Adrenal gland (tissue), 12 donors: Measurements from ENCODE around the gene ASS1. TPM values are rescaled to one million over a fixed set of nuclear protein-coding genes. Genes with fewer than 3 reads are reported as not detected.

Experiments
- DNase-seq, 7 donors: peaks; one replicate each; pipeline ENCODE4 v3.0.0-alpha.2; 2019 to 2020
- H3K27ac ChIP-seq, 5 donors: fragments of 200-600 bp; sonication (generic) in 4 of 5; 1 replicate in 3 of 5; 2 replicates in 2 of 5; pipeline versions ENCODE4 v1.5.1 to v1.8.0; 2016 to 2020; ENCODE audit warnings: mild to moderate bottlenecking in 1 of 5
- H3K27me3 ChIP-seq: fragments of 200-600 bp; 2 replicates; pipeline ENCODE4 v1.8.0; 2021
- H3K36me3 ChIP-seq, 2 donors: fragments of 200-600 bp; replicated peaks in 1 of 2; 1 replicate in 1 of 2; 2 replicates in 1 of 2; pipeline versions ENCODE4 v1.5.1 to v1.8.0; 2018 to 2022
- H3K4me1 ChIP-seq, 2 donors: fragments of 200-600 bp; replicated peaks in 1 of 2; 1 replicate in 1 of 2; 2 replicates in 1 of 2; pipeline versions ENCODE4 v1.5.1 to v1.8.0; 2018 to 2021
- H3K4me3 ChIP-seq, 4 donors: fragments of 200-600 bp; sonication (generic) in 3 of 4; one replicate each; pipeline ENCODE4 v1.5.1; 2016 to 2018
- H3K9me3 ChIP-seq, 3 donors: fragments of 200-600 bp; sonication (generic) in 1 of 3; replicated peaks in 1 of 3; 1 replicate in 2 of 3; 2 replicates in 1 of 3; pipeline versions ENCODE4 v1.5.1 to v1.8.0; 2016 to 2021
- POLR2A ChIP-seq, 2 donors: fragments of 450-650 bp; IDR thresholded peaks; one replicate each; pipeline ENCODE4 v1.6.1; 2017; ENCODE audit warnings: antibody characterized with exemption in 2 of 2, mild to moderate bottlenecking in 2 of 2, moderate library complexity in 1 of 2
- WGBS, 4 donors: extraction: QIAGEN DNeasy Blood & Tissue Kit in 2 of 4; methylation state at CpG; one replicate each; pipeline versions ENCODE4 v1.1.5 to v1.1.7; 2013 to 2017; 5-methylcytosine and 5-hydroxymethylcytosine counted together
- intact Hi-C, 2 donors: fragments of 100-400 bp; cut with DNase I; formaldehyde crosslinking; loops; one replicate each; pipeline versions ENCODE4 v1.14.1 to v1.15.0; 2022 to 2023
- polyA plus RNA-seq, 3 donors: library from polyadenylated mRNA; stranded (reverse); fragments of 200-250 nt in 2 of 3; fragments of 350-450 nt in 1 of 3; fragmentation: Illumina TruSeq in 1 of 3; extraction: RNeasy Lipid Tissue Mini Kit (QIAGEN cat#74804) in 1 of 3; gene quantifications; one replicate each; pipeline ENCODE4 v1.2.3, GENCODE V29; 2013 to 2014
- small RNA-seq, 2 donors: library from RNA; depleted of rRNA; stranded (forward); fragments of <200 nt; gene quantifications; one replicate each; pipeline ENCODE3, GENCODE V24; 2016
- total RNA-seq, 9 donors: library from RNA; depleted of rRNA in 4 of 9; stranded (reverse); fragments of >200 nt in 4 of 9; fragments of 120-200 nt in 1 of 9; fragmentation: NEBNext Ultra II Directional in 1 of 9; extraction: Animal tissue kit (Norgen Biotek cat#: 25700) in 1 of 9; gene quantifications; one replicate each; pipeline versions ENCODE4 v1.1.0 to v1.2.4, GENCODE V29; 2013 to 2023
- TF ChIP-seq, protein P1 (sequence below), 6 experiments: fragments of 450-650 bp in 4 of 6; fragments of 200-600 bp in 2 of 6; sonication (generic) in 1 of 6; IDR thresholded peaks; 1 replicate in 5 of 6; 2 replicates in 1 of 6; pipeline versions ENCODE4 v1.5.1 to v1.8.0; 2016 to 2021; ENCODE audit warnings: antibody characterized with exemption in 6 of 6, mild to moderate bottlenecking in 2 of 6, moderate library complexity in 1 of 6
- donor health status: healthy with polysubstance abuse.
- donor health status: Bipolar disorder and iron deficiency.
- donor health status: DM: yes; HTN: yes; CAD: no.
- donor health status: DM: no; HTN: no; CAD: no.
- donor health status: DM: no; HTN: no; CAD: no.
- donor health status: DM: yes; HTN: yes; CAD: no.

The ASS1 gene
- total and polyA plus RNA-seq, 12 donors, result 11.3 to 438 (median 232) TPM

DNA sequence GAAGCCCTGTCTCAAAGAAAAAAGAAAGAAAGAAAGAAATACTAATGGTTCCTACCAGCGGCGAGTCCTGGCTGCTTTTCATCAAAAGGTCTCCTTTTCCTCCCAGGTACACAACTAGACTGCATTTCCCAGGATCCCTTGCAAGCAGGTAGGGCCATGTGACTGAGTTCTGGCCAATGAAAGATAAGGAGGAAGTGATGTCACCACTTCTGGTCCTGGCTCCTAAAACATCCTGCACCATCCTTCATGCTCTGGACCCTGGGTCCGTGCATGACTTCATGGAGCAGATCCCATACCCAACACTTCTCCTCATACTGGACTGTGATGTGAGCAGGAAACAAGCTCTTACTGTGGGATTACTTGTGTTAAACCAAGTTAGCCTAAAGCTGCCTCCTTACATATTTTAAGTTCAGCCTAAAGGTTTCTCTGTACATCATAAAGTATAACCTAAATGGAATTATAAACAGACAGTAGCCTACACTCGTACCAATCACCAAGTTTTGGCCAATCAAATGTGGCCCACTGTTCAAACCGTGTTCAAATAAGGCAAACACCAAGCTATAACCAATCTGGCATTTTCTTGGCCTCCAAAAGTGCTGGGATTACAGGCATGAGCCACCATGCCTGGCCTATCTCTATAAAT is 104.5 kb downstream of the ASS1 start:
- Histone ChIP-seq H3K4me3 (no peak overlapping the region), H3K27ac (no peak overlapping the region), H3K4me1 (no peaks in the 10 kb centered on the region), H3K9me3 (no peaks in the 10 kb centered on the region), H3K36me3 (no peaks in the 10 kb centered on the region), H3K27me3 (no peaks in the 10 kb centered on the region)
- DNase-seq, result no peak
- WGBS, 4 donors, result 92 to 96% (median 94%) methylated on average over 5 of the region's 5 CpGs
- intact Hi-C loops, result no loop called here
- TF ChIP-seq, protein P1, sequence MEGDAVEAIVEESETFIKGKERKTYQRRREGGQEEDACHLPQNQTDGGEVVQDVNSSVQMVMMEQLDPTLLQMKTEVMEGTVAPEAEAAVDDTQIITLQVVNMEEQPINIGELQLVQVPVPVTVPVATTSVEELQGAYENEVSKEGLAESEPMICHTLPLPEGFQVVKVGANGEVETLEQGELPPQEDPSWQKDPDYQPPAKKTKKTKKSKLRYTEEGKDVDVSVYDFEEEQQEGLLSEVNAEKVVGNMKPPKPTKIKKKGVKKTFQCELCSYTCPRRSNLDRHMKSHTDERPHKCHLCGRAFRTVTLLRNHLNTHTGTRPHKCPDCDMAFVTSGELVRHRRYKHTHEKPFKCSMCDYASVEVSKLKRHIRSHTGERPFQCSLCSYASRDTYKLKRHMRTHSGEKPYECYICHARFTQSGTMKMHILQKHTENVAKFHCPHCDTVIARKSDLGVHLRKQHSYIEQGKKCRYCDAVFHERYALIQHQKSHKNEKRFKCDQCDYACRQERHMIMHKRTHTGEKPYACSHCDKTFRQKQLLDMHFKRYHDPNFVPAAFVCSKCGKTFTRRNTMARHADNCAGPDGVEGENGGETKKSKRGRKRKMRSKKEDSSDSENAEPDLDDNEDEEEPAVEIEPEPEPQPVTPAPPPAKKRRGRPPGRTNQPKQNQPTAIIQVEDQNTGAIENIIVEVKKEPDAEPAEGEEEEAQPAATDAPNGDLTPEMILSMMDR (IDR thresholded peaks at IDR 0.05), result no peak
- no peak for TF ChIP-seq POLR2A (IDR thresholded peaks at IDR 0.05)

Small RNAs within 50 kb of the gene (small RNA-seq; reads per million reads assigned to genes)
- gene RN7SL665P, result 0 reads per million in 2 donors

Other genes starting within 250 kb of the ASS1 start
- under 1 TPM in 8 of 9 donors, not detected in 1; 0.11 to 0.66 (median 0.42) TPM for gene HMCN2, start 179.2 kb upstream of the ASS1 start, total RNA-seq
- 10 to 100 TPM in 1 of 3 donors, 1 to 10 TPM in 1, under 1 TPM in 1; 0.05 to 25.8 (median 2.8) TPM for gene HMCN2, start 179.2 kb upstream of the ASS1 start, polyA plus RNA-seq
- gene FUBP3, start 134.6 kb downstream of the ASS1 start, total RNA-seq, result 10 to 100 TPM; 26.1 to 52.3 (median 39.6) TPM
- gene FUBP3, start 134.6 kb downstream of the ASS1 start, polyA plus RNA-seq, result 10 to 100 TPM; 18.3 to 46.1 (median 29.5) TPM
- gene PRDM12, start 219.6 kb downstream of the ASS1 start, total RNA-seq, result under 1 TPM in 1 of 9 donors, not detected in 8; 0.14 TPM
- under 1 TPM in 2 of 3 donors, not detected in 1; 0.07 to 0.08 TPM for gene PRDM12, start 219.6 kb downstream of the ASS1 start, polyA plus RNA-seq
- gene EXOSC2, start 248.8 kb downstream of the ASS1 start, total RNA-seq, result 10 to 100 TPM in 8 of 9 donors, 1 to 10 TPM in 1; 9.5 to 29.8 (median 19.8) TPM
- gene EXOSC2, start 248.8 kb downstream of the ASS1 start, polyA plus RNA-seq, result 10 to 100 TPM; 15.5 to 28.8 (median 16.6) TPM